ENCODE results near the gene CASD1.

- TF ChIP-seq POLR2A (IDR thresholded peaks at IDR 0.05; ENCODE audit: low read depth, low read length) (no peak), TAF1 (IDR thresholded peaks at IDR 0.05; ENCODE audit: borderline replicate concordance, low read depth, low read length) (no peak), POLR2AphosphoS5 (IDR thresholded peaks at IDR 0.05; ENCODE audit: low read depth, low read length) (no peak)
Observed at GRCh38 chr7:94509264-94509886, at the start of gene CASD1.

Data from GM12892 (cell line).